GM19468 (cell line): ENCODE measurements around the gene NCAM2.

Experiments
- ATAC-seq: cut with Tn5 transposase; IDR thresholded peaks from one replicate; pipeline ENCODE4 v1.9.1; 2021; ENCODE audit warnings: mild to moderate bottlenecking, moderate library complexity, moderate number of reproducible peaks; ENCODE audit not compliant: unreplicated experiment; ENCODE audit errors: extremely low read depth

The NCAM2 gene

DNA sequence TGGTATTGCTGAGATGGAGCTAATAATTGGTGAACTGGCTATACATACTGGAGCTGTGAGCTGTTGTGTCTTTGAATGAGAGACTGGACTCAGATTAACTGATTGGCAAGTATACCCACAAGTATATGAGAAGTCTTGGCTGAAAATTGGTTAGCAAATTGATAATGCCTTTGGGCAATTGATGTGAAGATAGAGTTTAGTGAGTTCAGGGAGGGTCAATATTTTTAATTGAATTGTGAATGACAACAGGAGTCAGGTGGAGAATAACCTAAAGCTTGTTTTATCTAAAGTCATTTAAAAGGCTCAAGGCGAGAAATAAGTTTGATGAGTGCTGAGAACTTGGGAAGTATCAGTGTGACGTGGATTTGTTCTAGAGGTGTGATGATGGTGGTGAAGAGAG is 27.5 kb downstream of the NCAM2 start:
- no peak for ATAC-seq

DNA sequence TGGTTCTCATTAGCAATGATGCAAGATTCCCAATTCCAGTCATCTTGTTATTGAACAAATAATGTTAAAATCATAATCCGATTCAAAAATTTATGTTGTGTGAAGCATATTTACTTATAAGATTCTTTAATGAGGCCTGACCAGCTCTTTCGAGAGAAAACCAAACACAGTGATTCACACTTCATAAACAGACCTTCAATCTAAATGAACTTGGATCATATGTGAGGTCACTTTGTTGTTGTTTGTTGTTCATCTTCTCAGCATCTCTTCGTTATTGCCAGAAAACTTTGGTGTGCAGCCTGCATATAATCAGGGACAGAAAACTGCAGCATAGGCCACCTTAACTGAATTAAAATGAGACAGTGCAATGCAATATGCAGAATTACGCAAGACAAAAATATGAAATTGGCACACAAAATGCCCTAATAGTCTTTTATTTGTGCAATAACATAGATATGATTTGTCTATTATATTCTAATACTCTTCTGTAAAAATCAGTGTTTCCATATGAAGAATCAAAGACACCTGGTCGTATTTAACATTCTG is 30.1 kb downstream of the NCAM2 start:
- no peak for ATAC-seq

GRCh38 chr21:21029164-21029563 is 31.0 kb downstream of the NCAM2 start:
- no peak for ATAC-seq

DNA sequence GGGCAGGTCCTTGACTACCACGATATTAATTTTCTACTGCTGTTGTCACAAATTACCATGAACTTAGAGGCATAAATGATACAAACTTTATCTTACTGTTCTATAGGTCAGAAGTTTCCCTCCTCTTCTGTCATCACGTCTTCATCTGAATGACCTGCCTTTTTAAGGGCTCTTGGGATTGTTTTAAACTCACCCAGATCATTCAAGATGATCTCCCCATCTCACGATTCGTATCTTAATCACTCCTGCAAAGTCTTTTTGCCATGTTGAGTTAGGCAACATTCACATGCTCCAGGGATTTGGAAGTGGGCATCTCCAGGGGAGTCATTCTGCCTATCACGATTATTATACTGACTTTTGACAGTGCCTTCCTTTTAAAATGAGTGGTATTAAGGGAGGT is 32.1 kb downstream of the NCAM2 start:
- no peak for ATAC-seq

DNA sequence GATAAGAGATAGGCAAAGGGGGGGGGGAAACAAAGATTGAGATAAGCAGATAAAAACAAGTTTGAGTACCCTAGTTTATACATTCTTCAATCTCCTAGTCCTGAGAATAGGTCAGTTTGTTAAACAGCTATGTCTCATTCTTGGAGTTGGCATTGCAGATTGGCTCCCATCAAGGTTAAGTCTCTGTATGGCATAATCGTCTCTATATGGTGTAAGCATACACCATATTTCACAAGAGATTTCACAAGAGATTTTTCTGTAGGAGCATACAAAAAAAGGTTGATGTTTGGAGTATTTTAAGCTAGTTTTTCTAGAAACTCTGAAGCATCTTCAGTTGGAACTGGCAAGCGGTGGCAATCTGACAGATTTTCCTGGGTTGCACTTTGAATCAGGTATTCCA is 35.8 kb downstream of the NCAM2 start:
- ATAC-seq = no peak

- ATAC-seq = no peak
Measured at GRCh38 chr21:21039624-21040170, 41.5 kb downstream of the NCAM2 start.

- no peak for ATAC-seq
Measured at GRCh38 chr21:21045518-21045917, 47.3 kb downstream of the NCAM2 start.

GRCh38 chr21:21046063-21046462 is 47.9 kb downstream of the NCAM2 start:
- no peak for ATAC-seq

- no peak for ATAC-seq
Measured at GRCh38 chr21:21051109-21052055, 53.2 kb downstream of the NCAM2 start.

DNA sequence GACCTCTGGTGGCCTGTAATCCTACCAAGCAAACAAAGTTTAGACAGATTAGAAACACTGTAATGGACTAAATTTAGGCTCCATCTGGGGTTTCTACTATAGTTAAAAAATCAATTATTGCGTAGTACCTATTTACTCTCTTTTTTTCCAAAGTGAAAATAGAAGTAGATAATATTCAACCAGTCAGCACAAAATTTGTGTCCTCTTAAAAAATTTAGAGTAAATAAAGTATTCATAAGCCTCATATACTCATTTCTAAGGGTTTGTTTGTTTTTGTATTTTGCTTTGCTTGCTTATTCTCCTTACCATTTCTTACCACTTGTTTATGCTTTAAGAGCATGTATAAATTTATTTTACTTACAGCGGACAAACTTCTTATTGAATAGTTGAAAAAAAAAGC is 54.5 kb downstream of the NCAM2 start:
- no peak for ATAC-seq

GRCh38 chr21:21057349-21058062 is 59.3 kb downstream of the NCAM2 start:
- no peak for ATAC-seq

DNA sequence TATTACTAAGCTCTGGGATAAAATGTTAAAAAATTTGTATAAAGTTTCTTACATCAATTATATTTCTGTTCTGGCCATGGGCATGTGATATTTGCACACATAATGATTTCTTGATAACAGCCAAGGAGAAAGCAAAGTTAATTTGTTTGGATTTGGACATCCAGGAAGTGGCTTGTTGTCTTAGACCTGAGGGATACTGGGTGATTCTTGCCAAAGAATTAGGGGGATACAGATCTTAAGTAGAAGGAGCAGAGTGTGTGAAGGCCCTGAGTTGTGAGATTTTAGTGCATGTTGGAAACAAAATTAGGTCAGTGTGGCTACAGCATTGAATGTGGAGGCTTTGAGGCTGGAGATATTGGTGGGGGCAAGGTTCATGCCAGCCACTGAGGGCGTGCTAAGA is 65.6 kb downstream of the NCAM2 start:
- ATAC-seq = no peak

- ATAC-seq = no peak
Measured at GRCh38 chr21:21064353-21064752, 66.1 kb downstream of the NCAM2 start.

GRCh38 chr21:21067375-21067774 is 69.2 kb downstream of the NCAM2 start:
- ATAC-seq = no peak

- ATAC-seq = no peak
Measured at GRCh38 chr21:21074305-21074704, 76.1 kb downstream of the NCAM2 start.

DNA sequence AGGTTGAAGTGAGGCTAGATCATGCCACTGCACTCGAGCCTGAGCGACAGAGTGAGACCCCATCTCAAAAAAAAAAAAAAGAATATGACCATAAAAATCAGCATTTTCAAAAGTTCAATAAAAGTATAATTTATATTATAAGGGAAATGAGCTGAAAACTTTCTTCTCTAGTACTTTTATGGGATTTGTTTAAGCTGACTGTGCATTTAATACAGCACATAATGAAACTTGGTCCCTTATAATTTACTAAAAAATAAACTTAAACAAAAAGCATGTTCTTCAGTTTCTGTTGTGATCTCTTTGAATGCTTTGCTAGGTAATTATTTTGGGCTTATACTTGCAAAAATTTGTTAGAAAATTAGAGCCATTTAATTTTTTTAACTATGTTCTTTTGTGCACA is 77.8 kb downstream of the NCAM2 start:
- no peak for ATAC-seq

DNA sequence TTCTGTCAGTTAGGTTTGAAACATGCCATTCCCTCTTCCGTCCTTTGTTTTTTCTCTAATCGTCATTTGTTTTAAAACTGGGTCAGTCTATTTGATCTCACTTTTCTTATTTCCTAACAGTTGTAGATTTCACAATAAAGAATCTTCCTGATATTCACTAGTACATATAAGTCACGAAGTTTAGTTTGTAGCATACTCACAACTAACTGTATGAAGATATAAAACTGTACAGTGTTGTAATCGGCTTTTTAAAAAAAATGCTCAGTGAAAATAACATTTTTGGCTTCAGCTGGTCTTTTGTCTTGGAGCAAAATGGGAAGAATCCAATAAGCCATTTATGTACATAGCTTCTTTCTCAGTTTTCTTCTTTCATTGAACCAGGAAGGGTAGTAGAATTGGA is 78.3 kb downstream of the NCAM2 start:
- no peak for ATAC-seq

DNA sequence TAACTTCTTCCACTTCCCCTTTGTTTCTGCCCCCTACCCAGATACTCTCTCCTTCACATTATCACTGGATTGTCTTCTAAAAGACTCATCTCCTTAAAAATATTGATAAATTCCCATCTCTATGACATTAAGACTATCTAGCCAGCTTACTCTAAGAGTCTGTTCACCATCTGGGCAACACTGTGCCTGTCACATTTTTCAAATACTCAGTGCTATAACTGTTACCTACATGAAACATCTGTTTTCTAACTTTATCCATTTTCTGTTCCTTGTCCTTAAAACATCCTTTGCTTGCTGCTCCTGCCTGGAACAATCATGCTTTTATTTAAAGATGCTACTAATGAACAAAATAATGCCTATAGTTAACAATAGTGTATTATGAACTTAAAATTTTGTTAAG is 81.4 kb downstream of the NCAM2 start:
- no peak for ATAC-seq

- no peak for ATAC-seq
Measured at GRCh38 chr21:21084179-21084578, 86.0 kb downstream of the NCAM2 start.

DNA sequence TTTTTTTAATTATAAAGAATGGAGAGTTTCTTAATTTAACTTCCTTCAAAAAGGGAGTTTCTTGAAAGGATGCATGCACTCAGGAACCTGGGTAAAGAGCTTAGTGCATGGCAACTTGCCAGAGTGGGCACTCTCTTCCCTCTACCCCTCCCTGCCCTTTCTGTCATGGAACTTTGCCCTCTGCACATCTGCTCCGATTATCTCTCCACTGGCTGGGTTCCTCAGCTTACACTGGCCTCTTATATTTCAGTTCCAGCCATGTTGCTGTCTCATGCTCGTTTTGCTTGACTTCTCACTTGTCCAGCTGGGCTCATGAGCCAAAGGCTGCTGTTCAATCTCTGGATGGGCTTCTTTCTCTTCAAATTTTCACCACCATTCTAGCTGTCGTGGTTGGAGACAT is 87.0 kb downstream of the NCAM2 start:
- no peak for ATAC-seq

DNA sequence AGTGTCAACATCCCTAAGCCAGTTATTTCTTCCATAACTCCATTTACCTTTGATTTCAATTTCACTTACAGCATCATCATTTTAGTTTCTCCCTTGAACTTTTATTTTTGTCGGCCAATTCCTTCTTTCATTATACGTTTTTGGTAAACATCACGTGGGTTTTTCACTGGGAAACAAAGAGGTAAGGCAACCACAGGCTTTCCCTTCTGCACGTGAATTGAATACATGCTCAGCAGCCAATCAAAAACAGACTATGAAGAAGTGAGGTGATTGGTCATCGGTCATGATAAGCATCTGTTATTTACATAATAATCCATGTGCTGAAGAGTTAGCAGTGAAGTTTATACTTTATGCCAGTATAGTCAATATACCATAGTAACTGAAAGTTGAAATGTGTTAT is 98.7 kb downstream of the NCAM2 start:
- no peak for ATAC-seq
